ES-I3 (cell line): ENCODE data around the gene GSTM1.
"Not testable (repeated sequence)": the region's sequence is repeated elsewhere in the genome, so short reads cannot be mapped to it uniquely, and the experiment has no call there.

Experiments
- H3K36me3 ChIP-seq: 2 replicates; pipeline ENCODE4 v1.6.1; 2013; ENCODE audit warnings: mild to moderate bottlenecking, low read length, control low read depth, moderate library complexity; ENCODE audit not compliant: insufficient read depth
- H3K4me1 ChIP-seq: 2 replicates; pipeline ENCODE4 v1.6.1; 2013; ENCODE audit warnings: mild to moderate bottlenecking, control low read depth, low read length; ENCODE audit not compliant: insufficient read depth
- H3K9ac ChIP-seq: 2 replicates; pipeline ENCODE4 v1.6.1; 2013; ENCODE audit warnings: low read depth, mild to moderate bottlenecking, low read length, moderate library complexity
- H3K9me3 ChIP-seq: 2 replicates; pipeline ENCODE4 v1.6.1; 2013; ENCODE audit warnings: mild to moderate bottlenecking, low read length, moderate library complexity; ENCODE audit not compliant: control insufficient read depth, insufficient read depth

GSTM1 gene

GRCh38 chr1:109702940-109703339, 15.3 kb downstream of the GSTM1 start:
- not testable (repeated sequence) for H3K9me3 ChIP-seq, H3K4me1 ChIP-seq, H3K9ac ChIP-seq, H3K36me3 ChIP-seq

GRCh38 chr1:109704173-109704572, 16.6 kb downstream of the GSTM1 start:
- Histone ChIP-seq H3K36me3 (no peaks in the 10 kb centered on the region), H3K4me1 (no peaks in the 10 kb centered on the region), H3K9ac (no peak overlapping the region), H3K9me3 (peaks cover 2% of the 10 kb centered on the region; the same call in 1 of the 2 replicates)

GRCh38 chr1:109705411-109705810, 17.8 kb downstream of the GSTM1 start:
- H3K9me3 ChIP-seq, result peaks cover 2% of the 10 kb centered on the region; the same call in 1 of the 2 replicates

GRCh38 chr1:109708949-109709348, 21.3 kb downstream of the GSTM1 start:
- not testable (repeated sequence) for H3K9ac ChIP-seq, H3K4me1 ChIP-seq, H3K9me3 ChIP-seq, H3K36me3 ChIP-seq

More at GRCh38 chr1:109705411-109705810, 17.8 kb downstream of the GSTM1 start:
- Histone ChIP-seq H3K36me3 (no peaks in the 10 kb centered on the region), H3K9ac (no peak overlapping the region), H3K4me1 (no peaks in the 10 kb centered on the region)

- H3K9ac ChIP-seq, H3K36me3 ChIP-seq, H3K4me1 ChIP-seq, H3K9me3 ChIP-seq: not testable (repeated sequence)
These were observed 22.2 kb downstream of the GSTM1 start for GRCh38 chr1:109709822-109710221.

- not testable (repeated sequence) for H3K36me3 ChIP-seq, H3K9ac ChIP-seq, H3K9me3 ChIP-seq, H3K4me1 ChIP-seq
These were observed 24.1 kb downstream of the GSTM1 start, which contains the start of gene GSTM5 for GRCh38 chr1:109711593-109712320. TSS of gene GSTM5 (plus strand) at chr1:109712251. CDS start at chr1:109712313, 62 bp downstream.

- Histone ChIP-seq H3K36me3 (no peaks in the 10 kb centered on the region), H3K9ac (no peak overlapping the region), H3K9me3 (peaks cover 2% of the 10 kb centered on the region; the same call in 1 of the 2 replicates), H3K4me1 (no peaks in the 10 kb centered on the region)
These were observed 24.8 kb downstream of the GSTM1 start for GRCh38 chr1:109712321-109712864.

- H3K9ac ChIP-seq, result no peak overlapping the region
- no peaks in the 10 kb centered on the region for H3K4me1 ChIP-seq
- H3K36me3 ChIP-seq, result no peaks in the 10 kb centered on the region
- H3K9me3 ChIP-seq, result no peaks in the 10 kb centered on the region
These were observed 26.0 kb downstream of the GSTM1 start for GRCh38 chr1:109713636-109714035.

- Histone ChIP-seq H3K36me3 (no peaks in the 10 kb centered on the region), H3K4me1 (no peaks in the 10 kb centered on the region), H3K9ac (no peak overlapping the region), H3K9me3 (no peaks in the 10 kb centered on the region)
These were observed 27.2 kb downstream of the GSTM1 start for GRCh38 chr1:109714661-109715372.

GRCh38 chr1:109716121-109716520, 28.5 kb downstream of the GSTM1 start:
- no peaks in the 10 kb centered on the region for H3K4me1 ChIP-seq
- H3K9me3 ChIP-seq, result no peaks in the 10 kb centered on the region
- no peaks in the 10 kb centered on the region for H3K36me3 ChIP-seq
- no peak overlapping the region for H3K9ac ChIP-seq

GRCh38 chr1:109716570-109717090, 29.0 kb downstream of the GSTM1 start:
- H3K4me1 ChIP-seq, result no peaks in the 10 kb centered on the region

GRCh38 chr1:109717729-109718128, 30.1 kb downstream of the GSTM1 start:
- Histone ChIP-seq H3K9ac (no peak overlapping the region), H3K4me1 (no peaks in the 10 kb centered on the region), H3K9me3 (no peaks in the 10 kb centered on the region), H3K36me3 (no peaks in the 10 kb centered on the region)

More at GRCh38 chr1:109716570-109717090, 29.0 kb downstream of the GSTM1 start:
- H3K36me3 ChIP-seq, result no peaks in the 10 kb centered on the region
- H3K9me3 ChIP-seq, result no peaks in the 10 kb centered on the region
- H3K9ac ChIP-seq, result no peak overlapping the region

- no peaks in the 10 kb centered on the region for H3K4me1 ChIP-seq
- no peak overlapping the region for H3K9ac ChIP-seq
- no peaks in the 10 kb centered on the region for H3K9me3 ChIP-seq
- no peaks in the 10 kb centered on the region for H3K36me3 ChIP-seq
These were observed 30.9 kb downstream of the GSTM1 start for GRCh38 chr1:109718495-109718894.

- Histone ChIP-seq H3K4me1 (no peaks in the 10 kb centered on the region), H3K9ac (no peak overlapping the region), H3K36me3 (no peaks in the 10 kb centered on the region), H3K9me3 (no peaks in the 10 kb centered on the region)
These were observed 31.8 kb downstream of the GSTM1 start for GRCh38 chr1:109719337-109719837.
